Mammary epithelial cell (primary cell): ENCODE results near the gene KRTAP5-9.

ENCODE experiments used
- EZH2 ChIP-seq: IDR thresholded peaks from 2 replicates; pipeline ENCODE4 v1.6.1; 2012; ENCODE audit warnings: low read length, inconsistent platforms, borderline replicate concordance
- TF ChIP-seq, protein P1 (sequence below), 2 donors: IDR thresholded peaks in 1 of 2; conservative IDR thresholded peaks in 1 of 2; 2 replicates each; pipeline ENCODE4 v1.5.1; 2011 to 2012; ENCODE audit warnings: inconsistent platforms in 2 of 2, low read length in 2 of 2, mild to moderate bottlenecking in 2 of 2, control low read depth in 1 of 2, low read depth in 1 of 2; ENCODE audit not compliant: insufficient read depth in 1 of 2; ENCODE audit errors: extremely low read depth in 1 of 2

DNA sequence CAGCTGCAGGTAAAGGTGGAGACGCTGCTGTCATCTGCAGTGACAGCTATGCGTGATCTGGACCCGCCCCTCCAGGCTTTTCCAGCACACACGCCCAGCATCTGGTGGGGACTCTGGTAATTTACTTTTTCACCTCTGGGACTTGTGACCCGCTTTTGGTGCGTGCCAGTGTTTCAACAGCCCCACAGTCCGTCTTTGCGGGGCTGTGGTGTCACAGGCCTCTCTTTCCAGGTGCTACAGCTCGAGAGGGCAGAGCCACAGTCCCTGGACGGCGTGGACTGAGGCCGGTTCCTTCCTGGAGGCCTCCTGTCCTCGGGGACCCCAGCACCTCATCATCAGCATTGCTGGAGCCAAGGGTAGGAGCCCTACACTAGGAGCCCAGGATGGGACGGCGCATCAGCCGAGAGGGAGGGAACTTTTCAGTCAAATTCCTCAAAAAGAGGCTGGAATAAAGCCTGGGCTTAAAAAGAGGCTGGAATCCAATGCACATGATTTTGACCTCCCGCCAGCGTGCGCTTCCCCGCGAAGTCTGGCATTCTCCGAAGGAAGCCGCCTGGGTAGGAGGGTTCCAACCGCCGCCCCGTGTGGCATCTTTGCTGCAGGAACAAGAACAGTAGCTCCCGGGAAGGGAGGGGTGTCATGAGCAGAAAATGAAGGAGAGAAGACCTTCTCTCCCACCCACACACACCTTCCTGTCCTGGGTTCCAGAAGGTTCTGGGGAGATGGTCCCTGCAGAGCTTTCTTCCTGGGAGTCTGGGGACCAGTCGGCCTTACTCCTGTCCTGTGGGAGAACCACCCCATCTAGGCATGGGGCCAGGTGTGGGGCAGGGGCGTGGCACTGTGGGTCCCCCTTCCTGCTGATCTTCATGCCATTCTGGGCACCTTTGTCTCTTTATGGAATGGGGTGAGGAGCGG, 46.9 kb upstream of the KRTAP5-9 start:
- TF ChIP-seq, protein P1, sequence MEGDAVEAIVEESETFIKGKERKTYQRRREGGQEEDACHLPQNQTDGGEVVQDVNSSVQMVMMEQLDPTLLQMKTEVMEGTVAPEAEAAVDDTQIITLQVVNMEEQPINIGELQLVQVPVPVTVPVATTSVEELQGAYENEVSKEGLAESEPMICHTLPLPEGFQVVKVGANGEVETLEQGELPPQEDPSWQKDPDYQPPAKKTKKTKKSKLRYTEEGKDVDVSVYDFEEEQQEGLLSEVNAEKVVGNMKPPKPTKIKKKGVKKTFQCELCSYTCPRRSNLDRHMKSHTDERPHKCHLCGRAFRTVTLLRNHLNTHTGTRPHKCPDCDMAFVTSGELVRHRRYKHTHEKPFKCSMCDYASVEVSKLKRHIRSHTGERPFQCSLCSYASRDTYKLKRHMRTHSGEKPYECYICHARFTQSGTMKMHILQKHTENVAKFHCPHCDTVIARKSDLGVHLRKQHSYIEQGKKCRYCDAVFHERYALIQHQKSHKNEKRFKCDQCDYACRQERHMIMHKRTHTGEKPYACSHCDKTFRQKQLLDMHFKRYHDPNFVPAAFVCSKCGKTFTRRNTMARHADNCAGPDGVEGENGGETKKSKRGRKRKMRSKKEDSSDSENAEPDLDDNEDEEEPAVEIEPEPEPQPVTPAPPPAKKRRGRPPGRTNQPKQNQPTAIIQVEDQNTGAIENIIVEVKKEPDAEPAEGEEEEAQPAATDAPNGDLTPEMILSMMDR (conservative IDR thresholded peaks at IDR 0.05 in 1 of 2, IDR thresholded peaks at IDR 0.05 in 1 of 2; ENCODE audit: extremely low read depth in 1 of 2, insufficient read depth in 1 of 2, low read depth in 1 of 2, low read length in 2 of 2), result no peak
- TF ChIP-seq EZH2, result no peak
